Trophoblast cell (in vitro differentiated cells and primary cell): ENCODE data around the gene SOS1.

Source experiments
- DNase-seq, 2 donors: peaks; one replicate each; pipeline ENCODE4 v3.0.0-alpha.2; 2016
- H2AFZ ChIP-seq: 2 replicates; pipeline ENCODE4 v1.6.1; 2013; ENCODE audit warnings: low read length, moderate library complexity, mild to moderate bottlenecking; ENCODE audit not compliant: insufficient read depth, poor library complexity
- H2AK5ac ChIP-seq: 2 replicates; pipeline ENCODE4 v1.6.1; 2013; ENCODE audit warnings: mild to moderate bottlenecking, low read length
- H2BK120ac ChIP-seq: 2 replicates; pipeline ENCODE4 v1.6.1; 2013; ENCODE audit warnings: low read length, mild to moderate bottlenecking, moderate library complexity; ENCODE audit not compliant: insufficient read depth, poor library complexity
- H2BK12ac ChIP-seq: 2 replicates; pipeline ENCODE4 v1.6.1; 2013; ENCODE audit warnings: mild to moderate bottlenecking, low read length, moderate library complexity
- H2BK5ac ChIP-seq: 2 replicates; pipeline ENCODE4 v1.6.1; 2013; ENCODE audit warnings: low read length, low read depth, moderate library complexity, mild to moderate bottlenecking; ENCODE audit not compliant: poor library complexity
- H3K14ac ChIP-seq: 2 replicates; pipeline ENCODE4 v1.6.1; 2013; ENCODE audit warnings: mild to moderate bottlenecking, low read length
- H3K18ac ChIP-seq: 2 replicates; pipeline ENCODE4 v1.6.1; 2013; ENCODE audit warnings: mild to moderate bottlenecking, low read length
- H3K23ac ChIP-seq: 2 replicates; pipeline ENCODE4 v1.6.1; 2013; ENCODE audit warnings: low read length
- H3K27ac ChIP-seq: 2 replicates; pipeline ENCODE4 v1.5.1; 2013; ENCODE audit warnings: low read depth, mild to moderate bottlenecking, inconsistent platforms, low read length, moderate library complexity
- H3K27me3 ChIP-seq: 2 replicates; pipeline ENCODE4 v1.6.1; 2013; ENCODE audit warnings: inconsistent platforms, mild to moderate bottlenecking, low read length, moderate library complexity; ENCODE audit not compliant: insufficient read depth
- H3K36me3 ChIP-seq, 2 experiments: 1 replicate in 1 of 2; 2 replicates in 1 of 2; pipeline ENCODE4 v1.6.1; 2013; ENCODE audit warnings: low read length in 2 of 2, mild to moderate bottlenecking in 2 of 2, moderate library complexity in 1 of 2; ENCODE audit not compliant: insufficient read depth in 2 of 2, control insufficient read depth in 1 of 2
- H3K4ac ChIP-seq: 2 replicates; pipeline ENCODE4 v1.6.1; 2013; ENCODE audit warnings: low read depth, mild to moderate bottlenecking, low read length, moderate library complexity
- H3K4me1 ChIP-seq, 2 experiments: 1 replicate in 1 of 2; 2 replicates in 1 of 2; pipeline ENCODE4 v1.6.1; 2013; ENCODE audit warnings: low read length in 2 of 2, mild to moderate bottlenecking in 2 of 2, moderate library complexity in 1 of 2; ENCODE audit not compliant: insufficient read depth in 2 of 2, control insufficient read depth in 1 of 2
- H3K4me2 ChIP-seq: 2 replicates; pipeline ENCODE4 v1.6.1; 2013; ENCODE audit warnings: inconsistent platforms, mild to moderate bottlenecking, low read length, moderate library complexity
- H3K4me3 ChIP-seq: 2 replicates; pipeline ENCODE4 v1.5.1; 2013; ENCODE audit warnings: mild to moderate bottlenecking, low read depth, low read length, inconsistent platforms
- H3K79me1 ChIP-seq: one replicate; pipeline ENCODE4 v1.6.1; 2013; ENCODE audit warnings: low read length
- H3K79me2 ChIP-seq: 2 replicates; pipeline ENCODE4 v1.6.1; 2013; ENCODE audit warnings: low read length, mild to moderate bottlenecking; ENCODE audit not compliant: control insufficient read depth, insufficient read depth, poor library complexity
- H3K9ac ChIP-seq: 2 replicates; pipeline ENCODE4 v1.6.1; 2013; ENCODE audit warnings: mild to moderate bottlenecking, low read length
- H3K9me3 ChIP-seq: 2 replicates; pipeline ENCODE4 v1.6.1; 2013; ENCODE audit warnings: low read depth, mild to moderate bottlenecking, control low read depth, inconsistent platforms, low read length; ENCODE audit not compliant: insufficient read depth
- H4K12ac ChIP-seq: 2 replicates; pipeline ENCODE4 v1.6.1; 2013; ENCODE audit warnings: low read depth, mild to moderate bottlenecking, low read length, moderate library complexity
- H4K8ac ChIP-seq: 2 replicates; pipeline ENCODE4 v1.6.1; 2013; ENCODE audit warnings: low read depth, mild to moderate bottlenecking, low read length, moderate library complexity
- H4K91ac ChIP-seq: one replicate; pipeline ENCODE4 v1.6.1; 2013; ENCODE audit warnings: low read depth, mild to moderate bottlenecking, low read length, moderate library complexity
- WGBS: extraction: QIAGEN DNeasy Blood & Tissue Kit; methylation state at CpG from one replicate; pipeline ENCODE4 v1.1.7; 2013; ENCODE audit warnings: missing lambda C conversion rate; ENCODE audit not compliant: insufficient read length, insufficient coverage; ENCODE audit errors: extremely low coverage; 5-methylcytosine and 5-hydroxymethylcytosine counted together

SOS1 gene

DNA sequence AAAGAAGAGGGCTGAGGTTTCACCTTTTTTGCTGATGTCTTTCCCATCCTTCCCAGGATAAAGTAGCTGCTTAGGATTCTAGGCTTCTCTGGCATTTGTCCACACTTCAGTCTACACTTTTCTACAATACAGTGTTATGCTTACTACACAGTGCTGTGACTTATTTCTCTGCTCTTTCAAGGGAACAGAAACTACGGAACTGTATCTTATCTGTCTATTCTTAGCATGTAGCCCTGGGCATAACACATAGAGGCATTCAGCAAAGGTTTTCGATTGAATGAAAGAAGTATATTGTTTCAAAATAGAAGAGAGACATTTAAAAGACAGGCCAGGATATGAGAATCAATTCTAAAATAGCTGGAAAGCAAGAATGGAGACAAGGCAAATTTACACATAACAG lies 120.3 kb downstream of the SOS1 start:
- H3K9me3 ChIP-seq: no peaks in the 10 kb centered on the region
- H3K27ac ChIP-seq: no peak overlapping the region
- peaks cover 7 to 11% of the 10 kb centered on the region in 2 experiments for H3K36me3 ChIP-seq
- H4K8ac ChIP-seq: no peak overlapping the region
- no peak overlapping the region for H3K4me2 ChIP-seq
- H3K79me2 ChIP-seq: no peaks in the 10 kb centered on the region
- no peaks in the 10 kb centered on the region for H3K4me1 ChIP-seq
- H3K4ac ChIP-seq: no peak overlapping the region
- no CpG with 5 or more reads among the region's 2 CpGs for WGBS
- H2BK120ac ChIP-seq: no peak overlapping the region
- no peaks in the 10 kb centered on the region for H3K27me3 ChIP-seq
- H2BK5ac ChIP-seq: no peak overlapping the region
- no peak overlapping the region for H3K9ac ChIP-seq
- H2AK5ac ChIP-seq: no peak overlapping the region
- no peaks in the 10 kb centered on the region for H3K79me1 ChIP-seq
- no peak overlapping the region for H2BK12ac ChIP-seq
- no peak overlapping the region for H4K12ac ChIP-seq
- no peak overlapping the region for H3K4me3 ChIP-seq
- H4K91ac ChIP-seq: no peak overlapping the region
- no peak overlapping the region for H3K18ac ChIP-seq
- no peak overlapping the region for H3K14ac ChIP-seq
- DNase-seq: no peak
- no peak overlapping the region for H2AFZ ChIP-seq
- no peak overlapping the region for H3K23ac ChIP-seq

DNA sequence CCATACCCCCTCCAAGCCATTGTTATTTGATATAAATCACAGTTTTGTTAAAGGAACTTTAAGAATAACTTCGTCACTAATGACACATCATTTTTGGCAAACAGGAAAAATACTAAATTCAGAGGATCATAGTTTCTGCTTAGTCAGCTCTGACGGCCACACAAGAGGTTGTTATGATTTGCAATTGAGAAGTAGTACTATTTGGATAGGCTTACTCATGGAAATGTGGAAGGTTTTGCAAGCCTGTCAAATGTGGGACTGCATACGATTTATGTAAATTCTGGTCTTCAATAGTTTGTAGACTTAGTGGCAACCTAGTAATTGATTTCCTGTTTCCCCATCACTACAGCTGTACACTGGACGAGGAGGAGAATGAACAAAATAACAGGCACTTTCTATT lies 123.1 kb downstream of the SOS1 start:
- DNase-seq: peak in 1 of 2 donors; percentile 23
- no peak overlapping the region for H3K27ac ChIP-seq
- H2AK5ac ChIP-seq: no peak overlapping the region
- no peak overlapping the region for H3K23ac ChIP-seq
- no peak overlapping the region for H4K12ac ChIP-seq
- H2BK120ac ChIP-seq: no peak overlapping the region
- no peaks in the 10 kb centered on the region for H3K9me3 ChIP-seq
- no peaks in the 10 kb centered on the region for H3K27me3 ChIP-seq
- H3K79me2 ChIP-seq: no peaks in the 10 kb centered on the region
- peaks cover 7 to 16% of the 10 kb centered on the region in 2 experiments for H3K36me3 ChIP-seq
- H2BK12ac ChIP-seq: no peak overlapping the region
- H2AFZ ChIP-seq: no peak overlapping the region
- no peak overlapping the region for H3K4me3 ChIP-seq
- H3K4me2 ChIP-seq: no peak overlapping the region
- H3K4me1 ChIP-seq: no peaks in the 10 kb centered on the region
- H3K79me1 ChIP-seq: no peaks in the 10 kb centered on the region
- no CpG with 5 or more reads among the region's 4 CpGs for WGBS
- no peak overlapping the region for H3K18ac ChIP-seq
- no peak overlapping the region for H3K14ac ChIP-seq
- H3K9ac ChIP-seq: no peak overlapping the region
- no peak overlapping the region for H4K91ac ChIP-seq
- no peak overlapping the region for H4K8ac ChIP-seq
- no peak overlapping the region for H3K4ac ChIP-seq
- H2BK5ac ChIP-seq: no peak overlapping the region

DNA sequence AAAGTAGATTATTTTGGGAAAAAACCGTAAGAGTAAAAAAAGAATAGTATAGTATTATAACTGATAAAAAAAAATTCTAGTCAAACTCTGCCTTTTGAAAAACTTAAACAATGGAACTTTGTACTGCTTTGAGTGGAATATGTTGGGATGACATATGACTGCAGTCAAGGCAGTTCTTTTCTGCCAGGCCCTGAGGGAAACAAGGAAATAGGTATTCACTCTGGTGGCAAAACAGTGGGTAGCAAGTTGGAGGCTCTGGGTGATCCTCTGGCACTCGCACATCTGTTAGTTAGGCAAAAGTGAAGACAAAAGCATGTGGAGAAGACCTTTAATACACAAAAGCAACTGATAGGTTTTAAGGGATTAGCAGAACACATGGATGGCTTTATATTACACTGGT lies 129.0 kb downstream of the SOS1 start:
- no peak overlapping the region for H3K4me3 ChIP-seq
- H3K4me1 ChIP-seq: no peaks in the 10 kb centered on the region
- no peak overlapping the region for H2BK5ac ChIP-seq
- no peak overlapping the region for H2AFZ ChIP-seq
- H3K23ac ChIP-seq: no peak overlapping the region
- 100% methylated on average over 1 of the region's 2 CpGs for WGBS
- no peak overlapping the region for H4K8ac ChIP-seq
- no peak overlapping the region for H3K4ac ChIP-seq
- no peaks in the 10 kb centered on the region for H3K9me3 ChIP-seq
- H4K12ac ChIP-seq: no peak overlapping the region
- no peak overlapping the region for H3K18ac ChIP-seq
- no peak overlapping the region for H3K14ac ChIP-seq
- H3K4me2 ChIP-seq: no peak overlapping the region
- no peaks in the 10 kb centered on the region for H3K79me1 ChIP-seq
- peaks cover 5 to 10% of the 10 kb centered on the region in 2 experiments for H3K36me3 ChIP-seq
- H2BK120ac ChIP-seq: no peak overlapping the region
- no peaks in the 10 kb centered on the region for H3K79me2 ChIP-seq
- H2BK12ac ChIP-seq: no peak overlapping the region
- H3K9ac ChIP-seq: no peak overlapping the region
- H4K91ac ChIP-seq: no peak overlapping the region
- no peak for DNase-seq
- no peak overlapping the region for H2AK5ac ChIP-seq
- H3K27ac ChIP-seq: no peak overlapping the region
- no peaks in the 10 kb centered on the region for H3K27me3 ChIP-seq

DNA sequence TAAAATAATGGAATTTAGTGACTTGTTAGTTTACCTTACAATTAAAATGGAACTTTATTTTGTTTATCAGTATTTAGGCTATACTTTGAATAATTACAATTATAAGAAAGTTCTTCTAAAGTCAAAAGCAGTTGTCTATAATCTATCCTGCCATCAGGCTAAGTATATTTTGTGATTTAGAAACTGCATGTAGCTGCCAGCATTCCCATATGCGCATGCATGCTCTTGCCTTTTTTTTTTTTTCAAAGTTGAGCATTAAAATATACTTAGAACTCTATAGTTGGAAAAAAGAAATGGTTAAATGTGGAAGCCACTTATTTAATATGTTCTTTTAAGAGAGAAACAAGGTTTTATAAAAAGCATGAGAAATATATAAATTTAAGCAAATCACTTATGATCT lies 132.1 kb downstream of the SOS1 start:
- no peaks in the 10 kb centered on the region for H3K79me1 ChIP-seq
- no peak overlapping the region for H3K14ac ChIP-seq
- H4K12ac ChIP-seq: no peak overlapping the region
- no peak overlapping the region for H3K27ac ChIP-seq
- H2AK5ac ChIP-seq: no peak overlapping the region
- no peak overlapping the region for H4K8ac ChIP-seq
- H2BK5ac ChIP-seq: no peak overlapping the region
- H3K9ac ChIP-seq: no peak overlapping the region
- H3K27me3 ChIP-seq: no peaks in the 10 kb centered on the region
- no peak for DNase-seq
- no peak overlapping the region for H3K23ac ChIP-seq
- H3K36me3 ChIP-seq: peaks cover 7 to 11% of the 10 kb centered on the region in 2 experiments
- H2BK120ac ChIP-seq: no peak overlapping the region
- H3K9me3 ChIP-seq: no peaks in the 10 kb centered on the region
- no peaks in the 10 kb centered on the region for H3K4me1 ChIP-seq
- H3K4ac ChIP-seq: no peak overlapping the region
- no CpG with 5 or more reads among the region's 1 CpG for WGBS
- H3K4me3 ChIP-seq: no peak overlapping the region
- no peaks in the 10 kb centered on the region for H3K79me2 ChIP-seq
- no peak overlapping the region for H3K18ac ChIP-seq
- no peak overlapping the region for H2AFZ ChIP-seq
- no peak overlapping the region for H4K91ac ChIP-seq
- no peak overlapping the region for H2BK12ac ChIP-seq
- H3K4me2 ChIP-seq: no peak overlapping the region
